Measurements from ENCODE around the gene CAMTA1. TPM values are rescaled to one million over a fixed set of nuclear protein-coding genes. Genes with fewer than 3 reads are reported as not detected.

The CAMTA1 gene
- polyA plus RNA-seq, 1 experiment: 23.1 TPM

GRCh38 chr1:7753641-7754040, 968.4 kb downstream of the CAMTA1 start:
- no peaks in the 10 kb centered on the region; the same call in 1 of the 2 replicates for H3K27me3 ChIP-seq (ENCODE audit: control insufficient read depth, insufficient read depth, low read length)
- no peak for TF ChIP-seq CTCF (IDR thresholded peaks at IDR 0.05; ENCODE audit: insufficient read depth, low read depth, low read length)
- ChIA-PET CTCF (interaction anchor here (0.9 to 11.7 kb wide), 14 partner anchors 8 to 150 kb away, joined by 3 to 431 read pairs (median 10); no protein-coding TSS in a partner anchor), POLR2A (no interaction called here)
- H3K36me3 ChIP-seq (ENCODE audit: control insufficient read depth, insufficient read depth, low read length): no peaks in the 10 kb centered on the region
- no peak overlapping the region for H3K4me3 ChIP-seq (ENCODE audit: low read depth, low read length)
- no peak for DNase-seq (ENCODE audit: low read depth)

DNA sequence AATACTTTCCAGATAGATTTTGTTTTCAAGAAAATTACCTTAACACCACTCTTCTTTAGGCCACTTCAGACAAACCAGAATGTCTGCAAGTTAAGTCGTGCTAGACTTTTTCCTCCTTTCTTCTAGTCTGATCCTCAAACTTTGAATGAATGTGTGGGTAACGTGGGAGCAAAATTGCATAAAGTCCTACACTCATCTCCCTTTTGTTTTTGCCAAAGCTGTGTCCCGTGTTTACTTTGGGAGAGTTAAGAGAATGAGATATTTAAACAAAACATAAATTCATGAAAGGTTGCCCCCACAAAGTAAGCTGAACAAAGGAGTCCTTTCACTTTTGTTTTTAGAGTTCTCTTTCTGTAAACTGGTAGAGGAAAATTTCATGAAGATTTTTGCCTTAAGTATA, 969.0 kb downstream of the CAMTA1 start:
- no peak for DNase-seq (ENCODE audit: low read depth)
- ChIA-PET POLR2A (no interaction called here), CTCF (interaction anchor here (2.6 to 11.7 kb wide), 6 partner anchors 11 to 86 kb away, joined by 10 to 431 read pairs (median 18); no protein-coding TSS in a partner anchor)
- no peaks in the 10 kb centered on the region; the same call in 1 of the 2 replicates for H3K27me3 ChIP-seq (ENCODE audit: control insufficient read depth, insufficient read depth, low read length)
- H3K36me3 ChIP-seq (ENCODE audit: control insufficient read depth, insufficient read depth, low read length): no peaks in the 10 kb centered on the region
- no peak overlapping the region for H3K4me3 ChIP-seq (ENCODE audit: low read depth, low read length)
- no peak for TF ChIP-seq CTCF (IDR thresholded peaks at IDR 0.05; ENCODE audit: insufficient read depth, low read depth, low read length)

DNA sequence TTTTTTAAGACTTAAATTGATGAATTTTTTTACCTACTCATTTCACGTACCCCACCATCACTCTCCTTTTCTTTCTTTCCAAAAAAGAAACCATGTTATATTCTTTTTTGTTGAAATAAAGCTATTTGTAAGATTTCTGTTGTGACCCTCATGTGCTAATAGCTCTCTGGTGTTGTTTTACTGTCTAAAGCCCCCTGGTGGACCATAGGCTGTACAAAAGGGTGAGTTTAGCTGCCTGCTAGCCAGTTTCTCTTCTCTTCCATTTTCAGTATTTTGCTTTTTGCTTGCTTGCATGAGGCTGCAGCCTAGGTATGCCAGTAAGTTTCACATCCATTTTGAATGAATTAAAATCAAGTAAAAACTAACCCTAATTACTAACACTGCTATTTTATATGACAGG, 970.2 kb downstream of the CAMTA1 start:
- POLR2A ChIA-PET: no interaction called here
- no peak for DNase-seq (ENCODE audit: low read depth)

GRCh38 chr1:7760245-7760644, 975.0 kb downstream of the CAMTA1 start:
- no peak for DNase-seq (ENCODE audit: low read depth)
- Histone ChIP-seq H3K27me3 (ENCODE audit: control insufficient read depth, insufficient read depth, low read length) (peaks cover 4% of the 10 kb centered on the region), H3K36me3 (ENCODE audit: control insufficient read depth, insufficient read depth, low read length) (no peaks in the 10 kb centered on the region), H3K4me3 (ENCODE audit: low read depth, low read length) (no peak overlapping the region)
- no peak for TF ChIP-seq CTCF (IDR thresholded peaks at IDR 0.05; ENCODE audit: insufficient read depth, low read depth, low read length)
- POLR2A ChIA-PET: interaction anchor here (0.7 kb wide), 1 partner anchor 8 kb away, joined by 4 read pairs; no protein-coding TSS in a partner anchor
- CTCF ChIA-PET: interaction anchor here (2.4 to 2.9 kb wide), 2 partner anchors 8 to 92 kb away, joined by 15 read pairs; no protein-coding TSS in a partner anchor

More for the DNA sequence above, 970.2 kb downstream of the CAMTA1 start:
- H3K36me3 ChIP-seq (ENCODE audit: control insufficient read depth, insufficient read depth, low read length): no peaks in the 10 kb centered on the region
- peak; percentile 38 for TF ChIP-seq CTCF (IDR thresholded peaks at IDR 0.05; ENCODE audit: insufficient read depth, low read depth, low read length)
- H3K27me3 ChIP-seq (ENCODE audit: control insufficient read depth, insufficient read depth, low read length): no peaks in the 10 kb centered on the region; the same call in 1 of the 2 replicates
- no peak overlapping the region for H3K4me3 ChIP-seq (ENCODE audit: low read depth, low read length)
- CTCF ChIA-PET: interaction anchor here (0.9 to 11.7 kb wide), 2 partner anchors 14 to 87 kb away, joined by 3 to 431 read pairs; no protein-coding TSS in a partner anchor

- Histone ChIP-seq H3K36me3 (ENCODE audit: control insufficient read depth, insufficient read depth, low read length) (no peaks in the 10 kb centered on the region), H3K27me3 (ENCODE audit: control insufficient read depth, insufficient read depth, low read length) (peaks cover 4% of the 10 kb centered on the region), H3K4me3 (ENCODE audit: low read depth, low read length) (no peak overlapping the region)
- ChIA-PET POLR2A (no interaction called here), CTCF (interaction anchor here (0.9 to 2.9 kb wide), 3 partner anchors 9 to 92 kb away, joined by 4 to 15 read pairs (median 15); no protein-coding TSS in a partner anchor)
- no peak for TF ChIP-seq CTCF (IDR thresholded peaks at IDR 0.05; ENCODE audit: insufficient read depth, low read depth, low read length)
- DNase-seq (ENCODE audit: low read depth): no peak
Measured at GRCh38 chr1:7761103-7761502, 975.8 kb downstream of the CAMTA1 start.
